ENCODE results near the gene HOMER2.
"Not testable (repeated sequence)": the region's sequence is repeated elsewhere in the genome, so short reads cannot be mapped to it uniquely, and the experiment has no call there.

HOMER2 gene

GRCh38 chr15:82952158-82953081 is at the start of gene HOMER2:
HOMER2 (minus strand) TSS chr15:82952720; CDS start chr15:82952535, 185 bp downstream.
- DNase-seq: peak; percentile 31

GRCh38 chr15:83000672-83001031 is 48.1 kb upstream of the HOMER2 start:
- not testable (repeated sequence) for DNase-seq

GRCh38 chr15:82999905-83000671 is 47.6 kb upstream of the HOMER2 start:
- DNase-seq: peak; percentile 16

GRCh38 chr15:82999426-82999825 is 46.9 kb upstream of the HOMER2 start:
- no peak for DNase-seq

GRCh38 chr15:82995938-82996337 is 43.4 kb upstream of the HOMER2 start:
- DNase-seq: no peak

- DNase-seq: no peak
Measured at GRCh38 chr15:82995076-82995475, 42.6 kb upstream of the HOMER2 start.

- no peak for DNase-seq
Measured at GRCh38 chr15:82993144-82993543, 40.6 kb upstream of the HOMER2 start.

GRCh38 chr15:82992436-82992998 is 40.0 kb upstream of the HOMER2 start:
- DNase-seq: no peak

GRCh38 chr15:82986442-82986780 is 33.9 kb upstream of the HOMER2 start:
- DNase-seq: no peak

- DNase-seq: peak; percentile 93
Measured at GRCh38 chr15:82985688-82986441, 33.3 kb upstream of the HOMER2 start, which contains the start of gene RAMAC. RAMAC (plus strand) TSS chr15:82986210; CDS start chr15:82989019, 2,809 bp downstream.

- no peak for DNase-seq
Measured at GRCh38 chr15:82980981-82981380, 28.5 kb upstream of the HOMER2 start.

- no peak for DNase-seq
Measured at GRCh38 chr15:82979726-82980125, 27.2 kb upstream of the HOMER2 start.

GRCh38 chr15:82978438-82978837 is 25.9 kb upstream of the HOMER2 start:
- DNase-seq: no peak

- DNase-seq: no peak
Measured at GRCh38 chr15:82977076-82977475, 24.6 kb upstream of the HOMER2 start.

- no peak for DNase-seq
Measured at GRCh38 chr15:82972990-82973389, 20.5 kb upstream of the HOMER2 start.

- no peak for DNase-seq
Measured at GRCh38 chr15:82971218-82971984, 18.9 kb upstream of the HOMER2 start.

- no peak for DNase-seq
Measured at GRCh38 chr15:82970696-82971095, 18.2 kb upstream of the HOMER2 start.

GRCh38 chr15:82970078-82970686 is 17.7 kb upstream of the HOMER2 start:
- no peak for DNase-seq

GRCh38 chr15:82969353-82969752 is 16.8 kb upstream of the HOMER2 start:
- no peak for DNase-seq

GRCh38 chr15:82968066-82968465 is 15.5 kb upstream of the HOMER2 start:
- no peak for DNase-seq

GRCh38 chr15:82966671-82967071 is 14.2 kb upstream of the HOMER2 start:
- peak; percentile 19 for DNase-seq

- DNase-seq: no peak
Measured at GRCh38 chr15:82964890-82965289, 12.4 kb upstream of the HOMER2 start.
